GM12865 (cell line): ENCODE results near the gene NBEA.

Experiments
- DNase-seq: peaks from one replicate; pipeline ENCODE4 v3.0.0; 2010; ENCODE audit warnings: low read depth
- H3K4me3 ChIP-seq: 2 replicates; pipeline ENCODE4 v1.5.1; 2011; ENCODE audit warnings: mild to moderate bottlenecking, low read depth, low read length, control low read depth
- CTCF ChIP-seq: IDR thresholded peaks from 2 replicates; pipeline ENCODE4 v1.5.1; 2011; ENCODE audit warnings: low read length, control low read depth, low read depth, inconsistent platforms; ENCODE audit not compliant: insufficient read depth; ENCODE audit errors: missing control alignments

The NBEA gene

GRCh38 chr13:34939771-34940170 lies 2.3 kb upstream of the NBEA start:
- TF ChIP-seq CTCF, result no peak
- no peak overlapping the region for H3K4me3 ChIP-seq
- DNase-seq, result no peak

GRCh38 chr13:34941436-34941834 lies 635 bp upstream of the NBEA start:
- TF ChIP-seq CTCF, result no peak
- peak overlapping the region; percentile 79 for H3K4me3 ChIP-seq
- no peak for DNase-seq

- TF ChIP-seq CTCF, result no peak
- peak overlapping the region; percentile 79 for H3K4me3 ChIP-seq
- DNase-seq, result peak; percentile 11
Measured at GRCh38 chr13:34942732-34943435, 814 bp downstream of the NBEA start.

- H3K4me3 ChIP-seq, result peak overlapping the region; percentile 79
- DNase-seq, result peak; percentile 53
- TF ChIP-seq CTCF, result no peak
Measured at GRCh38 chr13:34943436-34944273, 1.6 kb downstream of the NBEA start.

- no peak for DNase-seq
- no peak for TF ChIP-seq CTCF
- H3K4me3 ChIP-seq, result no peak overlapping the region
Measured at GRCh38 chr13:34944274-34944634, 2.2 kb downstream of the NBEA start.

GRCh38 chr13:34944751-34945150 lies 2.7 kb downstream of the NBEA start:
- no peak overlapping the region for H3K4me3 ChIP-seq
- no peak for TF ChIP-seq CTCF
- peak; percentile 36 for DNase-seq
